ENCODE results near the gene ADAMTSL1. TPM values are rescaled to one million over a fixed set of nuclear protein-coding genes. Genes with fewer than 3 reads are reported as not detected.

The ADAMTSL1 gene
- total RNA-seq, 1 donor = 0.10 TPM

GRCh38 chr9:18935541-18935940, 461.6 kb downstream of the ADAMTSL1 start:
- no peak overlapping the region for H3K4me3 ChIP-seq (ENCODE audit: low read length)
- H3K4me1 ChIP-seq (ENCODE audit: insufficient read depth, low read length) = no peaks in the 10 kb centered on the region
- no peaks in the 10 kb centered on the region for H3K27me3 ChIP-seq (ENCODE audit: insufficient read depth, low read length)
- no peaks in the 10 kb centered on the region for H3K9me3 ChIP-seq (ENCODE audit: low read depth, low read length)

- no peak overlapping the region for H3K4me3 ChIP-seq (ENCODE audit: low read length)
- no peaks in the 10 kb centered on the region for H3K9me3 ChIP-seq (ENCODE audit: low read depth, low read length)
- no peaks in the 10 kb centered on the region for H3K27me3 ChIP-seq (ENCODE audit: insufficient read depth, low read length)
- no peaks in the 10 kb centered on the region for H3K4me1 ChIP-seq (ENCODE audit: insufficient read depth, low read length)
Observed at GRCh38 chr9:18936094-18936871, 462.3 kb downstream of the ADAMTSL1 start.

GRCh38 chr9:18939943-18940342, 466.0 kb downstream of the ADAMTSL1 start:
- H3K27me3 ChIP-seq (ENCODE audit: insufficient read depth, low read length) = no peaks in the 10 kb centered on the region
- H3K4me3 ChIP-seq (ENCODE audit: low read length) = no peak overlapping the region
- H3K9me3 ChIP-seq (ENCODE audit: low read depth, low read length) = no peaks in the 10 kb centered on the region
- H3K4me1 ChIP-seq (ENCODE audit: insufficient read depth, low read length) = no peaks in the 10 kb centered on the region

GRCh38 chr9:18941060-18941740, 467.2 kb downstream of the ADAMTSL1 start:
- no peaks in the 10 kb centered on the region for H3K9me3 ChIP-seq (ENCODE audit: low read depth, low read length)
- no peaks in the 10 kb centered on the region for H3K27me3 ChIP-seq (ENCODE audit: insufficient read depth, low read length)
- no peak overlapping the region for H3K4me3 ChIP-seq (ENCODE audit: low read length)
- no peaks in the 10 kb centered on the region for H3K4me1 ChIP-seq (ENCODE audit: insufficient read depth, low read length)

GRCh38 chr9:18942801-18943200, 468.8 kb downstream of the ADAMTSL1 start:
- no peaks in the 10 kb centered on the region for H3K27me3 ChIP-seq (ENCODE audit: insufficient read depth, low read length)
- no peaks in the 10 kb centered on the region for H3K9me3 ChIP-seq (ENCODE audit: low read depth, low read length)
- no peaks in the 10 kb centered on the region for H3K4me1 ChIP-seq (ENCODE audit: insufficient read depth, low read length)
- H3K4me3 ChIP-seq (ENCODE audit: low read length) = no peak overlapping the region

GRCh38 chr9:18947892-18948339, 474.0 kb downstream of the ADAMTSL1 start:
- no peaks in the 10 kb centered on the region for H3K9me3 ChIP-seq (ENCODE audit: low read depth, low read length)
- no peaks in the 10 kb centered on the region for H3K4me1 ChIP-seq (ENCODE audit: insufficient read depth, low read length)
- H3K4me3 ChIP-seq (ENCODE audit: low read length) = no peak overlapping the region
- H3K27me3 ChIP-seq (ENCODE audit: insufficient read depth, low read length) = no peaks in the 10 kb centered on the region

- Histone ChIP-seq H3K4me3 (ENCODE audit: low read length) (no peak overlapping the region), H3K4me1 (ENCODE audit: insufficient read depth, low read length) (no peaks in the 10 kb centered on the region), H3K27me3 (ENCODE audit: insufficient read depth, low read length) (no peaks in the 10 kb centered on the region), H3K9me3 (ENCODE audit: low read depth, low read length) (no peaks in the 10 kb centered on the region)
Observed at GRCh38 chr9:18951936-18952335, 478.0 kb downstream of the ADAMTSL1 start.

- Histone ChIP-seq H3K9me3 (ENCODE audit: low read depth, low read length) (no peaks in the 10 kb centered on the region), H3K4me1 (ENCODE audit: insufficient read depth, low read length) (no peaks in the 10 kb centered on the region), H3K4me3 (ENCODE audit: low read length) (no peak overlapping the region), H3K27me3 (ENCODE audit: insufficient read depth, low read length) (no peaks in the 10 kb centered on the region)
Observed at GRCh38 chr9:18955626-18956025, 481.7 kb downstream of the ADAMTSL1 start.

Measured in mononuclear cell (primary cell).